DOHH2 (cell line): ENCODE data around the gene PCYOX1L.

ENCODE experiments used
- H3F3A ChIP-seq: fragments of 200-600 bp; sonication (generic), shearing (Covaris generic); 2 replicates; pipeline ENCODE4 v1.6.0; 2016; ENCODE audit warnings: antibody characterized with exemption, mild to moderate bottlenecking; ENCODE audit not compliant: control insufficient read depth, insufficient read depth
- H3K27ac ChIP-seq: fragments of 200-600 bp; sonication (generic); 2 replicates; pipeline ENCODE4 v1.5.1; 2014; ENCODE audit warnings: low read depth, mild to moderate bottlenecking, low read length, moderate library complexity
- H3K27me3 ChIP-seq: fragments of 200-600 bp; sonication (generic); 2 replicates; pipeline ENCODE4 v1.6.1; 2014; ENCODE audit warnings: mild to moderate bottlenecking, low read length, mixed read lengths; ENCODE audit not compliant: control insufficient read depth
- H3K36me3 ChIP-seq: fragments of 200-600 bp; sonication (generic); 2 replicates; pipeline ENCODE4 v1.6.1; 2014; ENCODE audit warnings: mild to moderate bottlenecking, low read length, moderate library complexity, mixed read lengths; ENCODE audit not compliant: control insufficient read depth
- H3K4me1 ChIP-seq: fragments of 200-600 bp; sonication (generic); 2 replicates; pipeline ENCODE4 v1.6.1; 2014; ENCODE audit warnings: mild to moderate bottlenecking, low read length, mixed read lengths; ENCODE audit not compliant: control insufficient read depth
- H3K4me2 ChIP-seq: fragments of 200-600 bp; sonication (generic); 2 replicates; pipeline ENCODE4 v1.6.0; 2014; ENCODE audit warnings: mild to moderate bottlenecking, low read length, moderate library complexity
- H3K4me3 ChIP-seq: fragments of 200-600 bp; sonication (generic); 2 replicates; pipeline ENCODE4 v1.5.1; 2014; ENCODE audit warnings: mild to moderate bottlenecking, low read length, mixed read lengths
- H3K79me2 ChIP-seq: fragments of 200-600 bp; sonication (generic); 2 replicates; pipeline ENCODE4 v1.6.1; 2014; ENCODE audit warnings: mild to moderate bottlenecking, low read length, mixed read lengths; ENCODE audit not compliant: control insufficient read depth
- H3K9me2 ChIP-seq: fragments of 200-600 bp; sonication (generic); replicated peaks from 2 replicates; pipeline ENCODE4 v1.6.1; 2014; ENCODE audit warnings: mild to moderate bottlenecking, low read length, mixed read lengths; ENCODE audit not compliant: control insufficient read depth
- H3K9me3 ChIP-seq: fragments of 200-600 bp; sonication (generic); 2 replicates; pipeline ENCODE4 v1.6.1; 2014; ENCODE audit warnings: antibody characterized with exemption, low read length, mixed read lengths; ENCODE audit not compliant: control insufficient read depth, insufficient read depth
- H4K20me1 ChIP-seq: fragments of 200-600 bp; sonication (generic); 2 replicates; pipeline ENCODE4 v1.6.0; 2014; ENCODE audit warnings: low read depth, mild to moderate bottlenecking, antibody characterized with exemption, low read length, moderate library complexity; ENCODE audit not compliant: control insufficient read depth, insufficient read depth
- CTCF ChIP-seq: fragments of 200-600 bp; sonication (generic); IDR thresholded peaks from one replicate; pipeline ENCODE4 v1.5.1; 2014; ENCODE audit warnings: antibody characterized with exemption, mild to moderate bottlenecking, low read depth, low read length; ENCODE audit not compliant: poor library complexity, severe bottlenecking
- EZH2phosphoT487 ChIP-seq: fragments of 200-600 bp; sonication (generic); IDR thresholded peaks from 2 replicates; pipeline ENCODE4 v1.6.1; 2017; ENCODE audit warnings: borderline replicate concordance, mild to moderate bottlenecking, antibody characterized with exemption, low read length, moderate library complexity, mixed read lengths

The PCYOX1L gene

GRCh38 chr5:149410721-149411432 is 53.0 kb downstream of the PCYOX1L start:
- Histone ChIP-seq H3K9me2 (no peaks in the 10 kb centered on the region), H3K4me1 (peaks cover 7% of the 10 kb centered on the region; the same call in 1 of the 2 replicates), H3K27ac (no peak overlapping the region), H3K4me2 (no peak overlapping the region), H3K27me3 (peaks cover 30% of the 10 kb centered on the region), H3K4me3 (no peak overlapping the region), H3K36me3 (no peaks in the 10 kb centered on the region), H3K9me3 (no peaks in the 10 kb centered on the region), H4K20me1 (no peaks in the 10 kb centered on the region), H3K79me2 (no peaks in the 10 kb centered on the region), H3F3A (no peaks in the 10 kb centered on the region)
- TF ChIP-seq CTCF, result no peak
- no peak for TF ChIP-seq EZH2phosphoT487

- H3K9me3 ChIP-seq, result no peaks in the 10 kb centered on the region
- no peak overlapping the region for H3K4me2 ChIP-seq
- H3F3A ChIP-seq, result no peaks in the 10 kb centered on the region
- no peaks in the 10 kb centered on the region for H4K20me1 ChIP-seq
- no peaks in the 10 kb centered on the region for H3K79me2 ChIP-seq
- H3K9me2 ChIP-seq, result no peaks in the 10 kb centered on the region
- peaks cover 1% of the 10 kb centered on the region; the same call in 1 of the 2 replicates for H3K4me1 ChIP-seq
- no peaks in the 10 kb centered on the region for H3K36me3 ChIP-seq
- TF ChIP-seq EZH2phosphoT487 (no peak), CTCF (no peak)
- H3K4me3 ChIP-seq, result no peak overlapping the region
- no peak overlapping the region for H3K27ac ChIP-seq
- peaks cover 30% of the 10 kb centered on the region for H3K27me3 ChIP-seq
Observed at GRCh38 chr5:149411738-149412519, 54.1 kb downstream of the PCYOX1L start.

GRCh38 chr5:149412783-149413476 is 55.1 kb downstream of the PCYOX1L start:
- Histone ChIP-seq H3K27me3 (peaks cover 24% of the 10 kb centered on the region), H3K4me1 (no peaks in the 10 kb centered on the region), H3K4me2 (no peak overlapping the region), H3K27ac (no peak overlapping the region), H3K36me3 (no peaks in the 10 kb centered on the region), H4K20me1 (no peaks in the 10 kb centered on the region), H3K9me2 (no peaks in the 10 kb centered on the region), H3K9me3 (no peaks in the 10 kb centered on the region), H3K4me3 (no peak overlapping the region), H3F3A (no peaks in the 10 kb centered on the region), H3K79me2 (no peaks in the 10 kb centered on the region)
- no peak for TF ChIP-seq CTCF
- no peak for TF ChIP-seq EZH2phosphoT487
